Stomach (tissue), 4 donors: ENCODE measurements around the gene TXNDC11.

ENCODE experiments used
- EP300 ChIP-seq: sonication (generic); formaldehyde crosslinking; IDR thresholded peaks from one replicate; pipeline ENCODE4 v1.6.1; 2017; ENCODE audit warnings: antibody characterized with exemption
- POLR2A ChIP-seq, 4 donors: fragments of 450-650 bp; IDR thresholded peaks; one replicate each; pipeline ENCODE4 v1.6.1; 2016; ENCODE audit warnings: antibody characterized with exemption in 4 of 4, control low read depth in 2 of 4, mild to moderate bottlenecking in 1 of 4, moderate library complexity in 1 of 4
- POLR2AphosphoS5 ChIP-seq, 3 donors: sonication (generic); formaldehyde crosslinking; IDR thresholded peaks; one replicate each; pipeline ENCODE4 v1.6.1; 2016; ENCODE audit warnings: antibody characterized with exemption in 3 of 3
- TF ChIP-seq, protein P1 (sequence below), 7 experiments: fragments of 450-650 bp in 4 of 7; fragments of 200-600 bp in 3 of 7; sonication (generic) in 3 of 7; IDR thresholded peaks; one replicate each; pipeline ENCODE4 v1.5.1; 2016 to 2019; ENCODE audit warnings: antibody characterized with exemption in 7 of 7, control low read depth in 2 of 7, mild to moderate bottlenecking in 1 of 7

DNA sequence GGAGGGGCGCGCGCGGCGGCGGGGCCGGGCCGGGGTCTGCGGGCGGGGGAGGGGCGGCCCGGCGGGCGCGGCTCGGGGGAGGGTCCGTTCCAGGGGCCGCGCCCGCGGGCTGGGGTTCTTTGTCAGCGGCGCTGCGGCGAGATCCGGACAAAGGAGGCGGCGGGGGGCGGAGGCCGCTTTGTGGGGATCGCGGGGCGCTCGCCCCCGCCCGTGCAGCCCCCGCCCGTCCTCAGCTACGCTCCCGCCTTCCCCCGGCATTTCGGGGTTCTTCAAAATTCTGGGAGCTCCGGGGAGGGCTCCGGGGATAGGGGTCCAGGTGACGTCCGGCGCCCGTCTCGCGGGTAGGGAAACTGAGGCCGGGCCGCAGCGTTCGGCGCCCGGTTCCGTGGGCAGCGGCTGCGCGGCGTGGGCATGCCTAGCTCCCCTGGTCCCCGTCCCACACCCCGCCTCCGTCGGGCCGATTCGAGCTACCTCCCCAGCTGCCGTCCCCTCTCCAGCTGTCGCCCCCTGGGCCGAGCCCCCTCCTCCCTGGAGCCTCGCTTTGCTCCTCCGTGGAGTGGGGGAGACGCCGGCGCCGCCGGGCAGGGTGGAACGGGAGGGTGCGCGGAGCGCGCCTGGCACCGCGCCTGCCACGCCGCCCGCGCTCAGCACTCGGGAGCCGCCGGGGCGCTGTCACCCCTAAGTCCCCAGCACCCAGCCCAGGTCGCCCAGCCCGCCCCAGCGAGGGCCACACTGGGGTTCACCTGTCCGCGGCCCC, 73.9 kb downstream of the TXNDC11 start:
- TF ChIP-seq, protein P1, sequence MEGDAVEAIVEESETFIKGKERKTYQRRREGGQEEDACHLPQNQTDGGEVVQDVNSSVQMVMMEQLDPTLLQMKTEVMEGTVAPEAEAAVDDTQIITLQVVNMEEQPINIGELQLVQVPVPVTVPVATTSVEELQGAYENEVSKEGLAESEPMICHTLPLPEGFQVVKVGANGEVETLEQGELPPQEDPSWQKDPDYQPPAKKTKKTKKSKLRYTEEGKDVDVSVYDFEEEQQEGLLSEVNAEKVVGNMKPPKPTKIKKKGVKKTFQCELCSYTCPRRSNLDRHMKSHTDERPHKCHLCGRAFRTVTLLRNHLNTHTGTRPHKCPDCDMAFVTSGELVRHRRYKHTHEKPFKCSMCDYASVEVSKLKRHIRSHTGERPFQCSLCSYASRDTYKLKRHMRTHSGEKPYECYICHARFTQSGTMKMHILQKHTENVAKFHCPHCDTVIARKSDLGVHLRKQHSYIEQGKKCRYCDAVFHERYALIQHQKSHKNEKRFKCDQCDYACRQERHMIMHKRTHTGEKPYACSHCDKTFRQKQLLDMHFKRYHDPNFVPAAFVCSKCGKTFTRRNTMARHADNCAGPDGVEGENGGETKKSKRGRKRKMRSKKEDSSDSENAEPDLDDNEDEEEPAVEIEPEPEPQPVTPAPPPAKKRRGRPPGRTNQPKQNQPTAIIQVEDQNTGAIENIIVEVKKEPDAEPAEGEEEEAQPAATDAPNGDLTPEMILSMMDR (IDR thresholded peaks at IDR 0.05) = no peak
- TF ChIP-seq POLR2A (IDR thresholded peaks at IDR 0.05) (no peak), EP300 (no peak), POLR2AphosphoS5 (IDR thresholded peaks at IDR 0.05) (no peak)
